ENCODE data around the gene CERS6. TPM values are rescaled to one million over a fixed set of nuclear protein-coding genes. Genes with fewer than 3 reads are reported as not detected.

The CERS6 gene
- total RNA-seq, 1 experiment from 2014 or later, result 30.3 TPM

GRCh38 chr2:168478206-168478605 lies 22.1 kb downstream of the CERS6 start:
- no peak overlapping the region for H3K4me3 ChIP-seq (ENCODE audit: low read depth in 2 of 2, low read length in 2 of 2)
- no peak overlapping the region for H3K27ac ChIP-seq (ENCODE audit: low read length)
- H3K9me3 ChIP-seq (ENCODE audit: control insufficient read depth, insufficient read depth, low read depth, low read length), result no peaks in the 10 kb centered on the region
- no peaks in the 10 kb centered on the region for H3K27me3 ChIP-seq (ENCODE audit: control insufficient read depth, insufficient read depth, low read length)
- DNase-seq (ENCODE audit: low read depth, low spot score), result no peak
- no TSS peak for BruUV-seq (replicated peaks)
- intact Hi-C loops (cut with micrococcal nuclease; ENCODE audit: unreplicated experiment), result no loop called here
- in situ Hi-C loops (cut with HindIII; ENCODE audit: low pct_unique_long_range_greater_than_20kb, low sequenced_read_pairs), result no loop called here
- TF ChIP-seq POLR2AphosphoS5 (IDR thresholded peaks at IDR 0.05; ENCODE audit: low read depth, low read length) (no peak), REST (IDR thresholded peaks at IDR 0.05; ENCODE audit: insufficient read depth in 1 of 2, low read depth in 2 of 2, low read length in 1 of 2) (no peak), TCF7L2 (IDR thresholded peaks at IDR 0.05; ENCODE audit: low read depth, low read length) (no peak), CTCF (IDR thresholded peaks at IDR 0.05) (no peak), SIN3A (IDR thresholded peaks at IDR 0.05; ENCODE audit: borderline replicate concordance, insufficient read depth, low read depth, low read length) (no peak)
- ATAC-seq, result no peak
- ChIA-PET CTCF (interaction anchor here (0.6 kb wide), 1 partner anchor 18 kb away, joined by 11 read pairs; no protein-coding TSS in a partner anchor), POLR2A (no interaction called here)
- no peaks in the 10 kb centered on the region for H3K36me3 ChIP-seq (ENCODE audit: control insufficient read depth, insufficient read depth, low read length)
- no peaks in the 10 kb centered on the region for H3K4me1 ChIP-seq (ENCODE audit: control insufficient read depth, insufficient read depth, low read length)

- TF ChIP-seq POLR2AphosphoS5 (IDR thresholded peaks at IDR 0.05; ENCODE audit: low read depth, low read length) (no peak), TCF7L2 (IDR thresholded peaks at IDR 0.05; ENCODE audit: low read depth, low read length) (no peak), SIN3A (IDR thresholded peaks at IDR 0.05; ENCODE audit: borderline replicate concordance, insufficient read depth, low read depth, low read length) (no peak), CTCF (IDR thresholded peaks at IDR 0.05) (no peak), REST (IDR thresholded peaks at IDR 0.05; ENCODE audit: insufficient read depth in 1 of 2, low read depth in 2 of 2, low read length in 1 of 2) (no peak)
- in situ Hi-C loops (cut with HindIII; ENCODE audit: low pct_unique_long_range_greater_than_20kb, low sequenced_read_pairs) (no loop called here), intact Hi-C loops (cut with micrococcal nuclease; ENCODE audit: unreplicated experiment) (no loop called here)
- ATAC-seq (no peak), DNase-seq (ENCODE audit: low read depth, low spot score) (no peak)
- no peaks in the 10 kb centered on the region for H3K4me1 ChIP-seq (ENCODE audit: control insufficient read depth, insufficient read depth, low read length)
- ChIA-PET CTCF (no interaction called here), POLR2A (no interaction called here)
- no peaks in the 10 kb centered on the region for H3K36me3 ChIP-seq (ENCODE audit: control insufficient read depth, insufficient read depth, low read length)
- H3K27ac ChIP-seq (ENCODE audit: low read length), result no peak overlapping the region
- BruUV-seq (replicated peaks), result no TSS peak
- H3K4me3 ChIP-seq (ENCODE audit: low read depth in 2 of 2, low read length in 2 of 2), result no peak overlapping the region
- H3K9me3 ChIP-seq (ENCODE audit: control insufficient read depth, insufficient read depth, low read depth, low read length), result no peaks in the 10 kb centered on the region
- H3K27me3 ChIP-seq (ENCODE audit: control insufficient read depth, insufficient read depth, low read length), result no peaks in the 10 kb centered on the region
Observed at GRCh38 chr2:168480356-168480755, 24.3 kb downstream of the CERS6 start.
